H1 (cell line): Measurements from ENCODE around the gene OSBPL5.

Source experiments
- CHD2 ChIP-seq: IDR thresholded peaks from 2 replicates; pipeline ENCODE4 v1.6.1; 2012; ENCODE audit warnings: low read length, improper control_type of control experiment
- CTBP2 ChIP-seq: IDR thresholded peaks from 2 replicates; pipeline ENCODE4 v1.7.0; 2011; ENCODE audit warnings: borderline replicate concordance, mild to moderate bottlenecking, moderate library complexity, mixed read lengths, low read length; ENCODE audit not compliant: insufficient read depth, insufficient read length
- CTCF ChIP-seq, 3 experiments: IDR thresholded peaks; 1 replicate in 2 of 3; 2 replicates in 1 of 3; pipeline versions ENCODE4 v1.5.1 to v1.6.1; 2011; ENCODE audit warnings: low read length in 3 of 3, mild to moderate bottlenecking in 3 of 3, inconsistent platforms in 2 of 3, low read depth in 1 of 3, moderate library complexity in 1 of 3; ENCODE audit not compliant: insufficient read depth in 1 of 3; ENCODE audit errors: control extremely low read depth in 1 of 3
- POLR2A ChIP-seq, 2 experiments: IDR thresholded peaks; 1 replicate in 1 of 2; 2 replicates in 1 of 2; pipeline ENCODE4 v1.6.1; 2011; ENCODE audit warnings: low read depth in 2 of 2, low read length in 2 of 2, mild to moderate bottlenecking in 2 of 2; ENCODE audit errors: control extremely low read depth in 1 of 2
- POLR2AphosphoS5 ChIP-seq: IDR thresholded peaks from 2 replicates; pipeline ENCODE4 v1.6.1; 2011; ENCODE audit warnings: low read depth, low read length
- RAD21 ChIP-seq, 2 experiments: IDR thresholded peaks in 1 of 2; conservative IDR thresholded peaks in 1 of 2; 2 replicates each; pipeline ENCODE4 v1.6.1; 2011; ENCODE audit warnings: low read depth in 2 of 2, low read length in 2 of 2, improper control_type of control experiment in 1 of 2, inconsistent platforms in 1 of 2, mild to moderate bottlenecking in 1 of 2, moderate library complexity in 1 of 2
- ZNF274 ChIP-seq: IDR thresholded peaks from 2 replicates; pipeline ENCODE4 v1.7.0; 2012; ENCODE audit warnings: low read length, borderline replicate concordance; ENCODE audit errors: extremely low read depth

- TF ChIP-seq CTCF (IDR thresholded peaks at IDR 0.05; ENCODE audit: control extremely low read depth in 1 of 3, insufficient read depth in 1 of 3, low read depth in 1 of 3, low read length in 3 of 3) (peak; percentile 90 to 96 (median 93)), POLR2AphosphoS5 (no peak), POLR2A (IDR thresholded peaks at IDR 0.05; ENCODE audit: control extremely low read depth in 1 of 2, low read depth in 2 of 2, low read length in 2 of 2) (no peak), CHD2 (no peak), RAD21 (IDR thresholded peaks at IDR 0.05 in 1 of 2, conservative IDR thresholded peaks at IDR 0.05 in 1 of 2; ENCODE audit: low read depth in 2 of 2, low read length in 2 of 2) (peak; percentile 77 to 86), CTBP2 (peak; percentile 45), ZNF274 (no peak)
Observed at GRCh38 chr11:3109921-3110706, 55.0 kb downstream of the OSBPL5 start.
